Transverse colon (tissue), 4 donors: Measurements from ENCODE around the gene FMO4.

Experiments used
- CTCF ChIP-seq, 5 experiments: fragments of 200-600 bp in 3 of 5; fragments of 450-650 bp in 2 of 5; sonication (generic) in 3 of 5; IDR thresholded peaks; 1 replicate in 2 of 5; 2 replicates in 3 of 5; pipeline ENCODE4 v1.5.1; 2016 to 2017; ENCODE audit warnings: antibody characterized with exemption in 5 of 5, inconsistent platforms in 3 of 5, mild to moderate bottlenecking in 2 of 5, moderate library complexity in 1 of 5
- POLR2AphosphoS5 ChIP-seq, 3 donors: sonication (generic); formaldehyde crosslinking; IDR thresholded peaks; one replicate each; pipeline ENCODE4 v1.6.1; 2016; ENCODE audit warnings: antibody characterized with exemption in 3 of 3

- TF ChIP-seq CTCF (IDR thresholded peaks at IDR 0.05) (no peak), POLR2AphosphoS5 (IDR thresholded peaks at IDR 0.05) (no peak)
Observed at GRCh38 chr1:171290621-171291020, 23.4 kb upstream of the FMO4 start.
